GM12878 (cell line): ENCODE data around the gene RANBP17. TPM values are rescaled to one million over a fixed set of nuclear protein-coding genes. Genes with fewer than 3 reads are reported as not detected.

Experiments used
- ATAC-seq: fragments of 200-7000 bp; cut with Tn5 transposase; 3 replicates; pipeline ENCODE4 v1.9.1; 2020; ENCODE audit warnings: mild to moderate bottlenecking, moderate library complexity
- BruUV-seq: library from RNA; stranded (reverse); fragments of 400-500 nt; replicated peaks from 2 replicates; lab custom pipeline; 2021; lab: Mats Ljungman, UMichigan
- CTCF ChIA-PET: fragments of 300-600 bp; sonication (Branson Sonifier 250); formaldehyde crosslinking; extraction: SDS; loops from one replicate; lab custom pipeline; 2021; ENCODE audit warnings: inconsistent platforms; lab: Yijun Ruan, JAX
- POLR2A ChIA-PET: fragments of 350-600 bp; formaldehyde crosslinking; extraction: SDS; loops from one replicate; lab custom pipeline; 2021; ENCODE audit warnings: inconsistent platforms; lab: Charles Lee
- RAD21 ChIA-PET: fragments of 300-600 bp; sonication (Branson Sonifier 250); formaldehyde crosslinking; loops from one replicate; lab custom pipeline; 2023; ENCODE audit warnings: antibody characterized with exemption; ENCODE audit not compliant: unreplicated experiment; lab: Charles Lee
- SMC1A ChIA-PET: fragments of 300-600 bp; sonication (Branson Sonifier 250); formaldehyde crosslinking; loops from one replicate; lab custom pipeline; 2023; ENCODE audit not compliant: unreplicated experiment, uncharacterized antibody; lab: Charles Lee
- DNase-seq: peaks from one replicate; pipeline ENCODE4 v3.0.0-alpha.2; 2011; ENCODE audit warnings: low read depth, low spot score
- FAIRE-seq: peaks from 3 replicates; lab custom pipeline; 2011; peaks lifted over from hg19 to GRCh38; lab: Jason Lieb, UNC
- H2AFZ ChIP-seq: 2 replicates; pipeline ENCODE4 v1.6.0; 2011; ENCODE audit warnings: low read depth, low read length, control low read depth; ENCODE audit not compliant: control insufficient read depth
- H3K27ac ChIP-seq: 2 replicates; pipeline ENCODE4 v1.5.1; 2011; ENCODE audit warnings: control low read depth; ENCODE audit not compliant: control insufficient read depth, insufficient read depth
- H3K27me3 ChIP-seq, 2 experiments: replicated peaks in 1 of 2; 2 replicates each; pipeline versions ENCODE4 v1.6.0 to v1.6.1; 2011; ENCODE audit warnings: low read length in 1 of 2; ENCODE audit not compliant: control insufficient read depth in 2 of 2, insufficient read depth in 2 of 2
- H3K36me3 ChIP-seq, 2 experiments: 2 replicates each; pipeline ENCODE4 v1.5.1; 2011; ENCODE audit warnings: low read length in 1 of 2; ENCODE audit not compliant: control insufficient read depth in 2 of 2, insufficient read depth in 2 of 2
- H3K4me1 ChIP-seq: 2 replicates; pipeline ENCODE4 v1.6.1; 2011; ENCODE audit warnings: mild to moderate bottlenecking, low read length, moderate library complexity, mixed read lengths; ENCODE audit not compliant: control insufficient read depth, insufficient read depth
- H3K4me2 ChIP-seq: 2 replicates; pipeline ENCODE4 v1.6.0; 2011; ENCODE audit warnings: control low read depth; ENCODE audit not compliant: control insufficient read depth, insufficient read depth
- H3K4me3 ChIP-seq: fragments of 200-600 bp; sonication (generic); 2 replicates; pipeline ENCODE4 v1.5.1; 2016
- H3K79me2 ChIP-seq: 2 replicates; pipeline ENCODE4 v1.6.0; 2011; ENCODE audit warnings: low read length; ENCODE audit not compliant: control insufficient read depth, insufficient read depth
- H3K9ac ChIP-seq: 2 replicates; pipeline ENCODE4 v1.8.0; 2011; ENCODE audit warnings: low read length, control low read depth, mixed read lengths; ENCODE audit not compliant: control insufficient read depth, insufficient read depth
- H3K9me3 ChIP-seq: replicated peaks from 3 replicates; pipeline ENCODE4 v1.5.1; 2011; ENCODE audit warnings: mild to moderate bottlenecking, low read length; ENCODE audit not compliant: control insufficient read depth, insufficient read depth
- H4K20me1 ChIP-seq: 2 replicates; pipeline ENCODE4 v1.6.0; 2011; ENCODE audit not compliant: control insufficient read depth, insufficient read depth
- CBX3 ChIP-seq: fragments of 200-600 bp; sonication (generic); IDR thresholded peaks from 2 replicates; pipeline ENCODE4 v1.6.1; 2016; ENCODE audit warnings: low read depth, borderline replicate concordance
- CHD2 ChIP-seq: IDR thresholded peaks from 2 replicates; pipeline ENCODE4 v1.6.1; 2011; ENCODE audit warnings: low read depth, low read length, improper control_type of control experiment, borderline replicate concordance
- CHD4 ChIP-seq: fragments of 200-600 bp; sonication (generic); IDR thresholded peaks from 2 replicates; pipeline ENCODE4 v1.6.1; 2016; ENCODE audit warnings: mild to moderate bottlenecking
- NR2C1 ChIP-seq: fragments of 450-650 bp; IDR thresholded peaks from 2 replicates; pipeline ENCODE4 v1.6.1; 2017; ENCODE audit warnings: antibody characterized with exemption, mild to moderate bottlenecking, moderate library complexity
- TCF3 ChIP-seq: IDR thresholded peaks from 2 replicates; pipeline ENCODE4 v1.6.1; 2012; ENCODE audit warnings: low read depth, mild to moderate bottlenecking, low read length, borderline replicate concordance; ENCODE audit not compliant: insufficient read depth
- WGBS: methylation state at CpG from one replicate; pipeline ENCODE4 v1.1.6; 2016; ENCODE audit warnings: low lambda C conversion rate; ENCODE audit not compliant: insufficient replicate concordance, insufficient coverage; ENCODE audit errors: missing lambda C conversion rate; 5-methylcytosine and 5-hydroxymethylcytosine counted together
- in situ Hi-C: fragments of 300-500 bp; cut with MboI; formaldehyde crosslinking; loops from 9 replicates; pipeline ENCODE4 v1.14.3; 2018; ENCODE audit warnings: mixed read lengths
- intact Hi-C: fragments of 100-400 bp; cut with micrococcal nuclease; formaldehyde crosslinking; loops from one replicate; pipeline ENCODE4 v1.14.2; 2022; ENCODE audit not compliant: unreplicated experiment
- polyA plus RNA-seq, 11 experiments: library from polyadenylated mRNA; depleted of rRNA in 4 of 11; unstranded in 6 of 11; stranded (reverse) in 5 of 11; fragments of >200 nt; fragmentation: Nextera tagmentation in 4 of 11; fragmentation: Illumina TruSeq in 1 of 11; extraction: Ambion mirVana in 4 of 11; extraction: Trizol in 1 of 11; gene quantifications; 1 replicate in 1 of 11; 2 replicates in 10 of 11; pipeline versions ENCODE4 v1.2.1 to v1.2.3, GENCODE V29; 2011 to 2016; ENCODE audit warnings: inconsistent platforms in 2 of 11, missing spikeins in 2 of 11, low read depth in 1 of 11
- total RNA-seq, 4 experiments: library from RNA; depleted of rRNA in 3 of 4; stranded (reverse); fragments of >200 nt in 3 of 4; fragmentation: Illumina TruSeq in 1 of 4; extraction: Trizol in 1 of 4; gene quantifications; 2 replicates each; pipeline versions ENCODE4 v1.2.1 to v1.2.3, GENCODE V29; 2013 to 2021
- TF ChIP-seq, protein P1 (sequence below): fragments of 450-650 bp; IDR thresholded peaks from 2 replicates; pipeline ENCODE4 v1.6.1; 2017; ENCODE audit warnings: low read depth, mild to moderate bottlenecking, moderate library complexity
- TF ChIP-seq, protein P2 (sequence below): fragments of 450-650 bp; IDR thresholded peaks from 2 replicates; pipeline ENCODE4 v1.6.1; 2017; ENCODE audit warnings: mild to moderate bottlenecking, moderate library complexity

The RANBP17 gene
- total and polyA plus RNA-seq, 10 of the 15 experiments (the other 5 are each of a cell fraction or from before 2014, with no cell fraction given): 0.10 TPM; not detected in 9

DNA sequence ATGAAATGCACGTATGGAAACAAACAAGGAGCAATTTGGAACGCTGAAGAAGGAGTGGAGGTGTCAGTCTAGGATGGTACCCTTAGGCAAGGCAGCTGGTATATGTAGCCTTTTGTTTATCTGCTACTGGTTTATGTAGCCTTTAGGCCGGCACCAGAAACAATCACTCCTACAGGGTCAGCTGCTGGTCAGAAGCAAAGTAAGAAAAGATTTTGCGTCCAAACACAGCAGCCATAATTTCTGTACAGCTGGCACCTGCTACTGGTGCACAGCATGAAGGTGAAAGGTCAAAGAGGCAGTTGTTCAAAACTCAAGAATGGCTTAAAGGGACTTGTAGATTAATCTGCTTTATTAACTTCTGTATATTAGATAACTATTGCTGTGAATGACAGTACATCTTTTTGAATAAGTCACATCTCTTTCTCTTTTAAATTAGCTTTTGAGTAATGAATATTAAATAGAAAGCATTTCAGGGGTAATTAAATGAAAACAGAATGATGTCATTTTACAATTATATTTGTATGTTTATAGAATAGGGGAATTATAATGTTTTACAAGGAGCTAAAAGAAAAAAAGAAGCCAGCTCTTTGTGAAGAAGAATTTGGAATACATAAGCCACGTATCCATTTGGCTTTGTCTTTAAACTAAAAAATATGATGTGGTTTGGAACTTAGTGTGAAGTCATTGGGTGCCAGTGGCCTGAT is 414.2 kb downstream of the RANBP17 start:
- Histone ChIP-seq H3K4me2 (no peak overlapping the region), H3K4me1 (no peaks in the 10 kb centered on the region), H3K27ac (no peak overlapping the region), H3K9me3 (no peaks in the 10 kb centered on the region), H4K20me1 (no peaks in the 10 kb centered on the region), H3K27me3 (no peaks in the 10 kb centered on the region; a peak in 2 of 4 replicates), H3K9ac (no peak overlapping the region), H3K79me2 (no peaks in the 10 kb centered on the region), H3K36me3 (no peaks in the 10 kb centered on the region), H3K4me3 (no peak overlapping the region), H2AFZ (no peak overlapping the region)
- POLR2A ChIA-PET: no interaction called here
- intact Hi-C loops: no loop called here
- FAIRE-seq (no peak), ATAC-seq (no peak), DNase-seq (no peak)
- WGBS: 24% methylated on average over 5 of the region's 5 CpGs
- SMC1A ChIA-PET: interaction anchor here (1.8 kb wide), 1 partner anchor 66 kb away, joined by 4 read pairs; no protein-coding TSS in a partner anchor
- CTCF ChIA-PET: no interaction called here
- RAD21 ChIA-PET: interaction anchor here (1.1 kb wide), 1 partner anchor 66 kb away, joined by 3 read pairs; no protein-coding TSS in a partner anchor
- no TSS peak for BruUV-seq
- in situ Hi-C loops: no loop called here
- TF ChIP-seq CHD4 (no peak), TCF3 (no peak)
- TF ChIP-seq, protein P1, sequence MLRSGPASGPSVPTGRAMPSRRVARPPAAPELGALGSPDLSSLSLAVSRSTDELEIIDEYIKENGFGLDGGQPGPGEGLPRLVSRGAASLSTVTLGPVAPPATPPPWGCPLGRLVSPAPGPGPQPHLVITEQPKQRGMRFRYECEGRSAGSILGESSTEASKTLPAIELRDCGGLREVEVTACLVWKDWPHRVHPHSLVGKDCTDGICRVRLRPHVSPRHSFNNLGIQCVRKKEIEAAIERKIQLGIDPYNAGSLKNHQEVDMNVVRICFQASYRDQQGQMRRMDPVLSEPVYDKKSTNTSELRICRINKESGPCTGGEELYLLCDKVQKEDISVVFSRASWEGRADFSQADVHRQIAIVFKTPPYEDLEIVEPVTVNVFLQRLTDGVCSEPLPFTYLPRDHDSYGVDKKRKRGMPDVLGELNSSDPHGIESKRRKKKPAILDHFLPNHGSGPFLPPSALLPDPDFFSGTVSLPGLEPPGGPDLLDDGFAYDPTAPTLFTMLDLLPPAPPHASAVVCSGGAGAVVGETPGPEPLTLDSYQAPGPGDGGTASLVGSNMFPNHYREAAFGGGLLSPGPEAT: no peak

DNA sequence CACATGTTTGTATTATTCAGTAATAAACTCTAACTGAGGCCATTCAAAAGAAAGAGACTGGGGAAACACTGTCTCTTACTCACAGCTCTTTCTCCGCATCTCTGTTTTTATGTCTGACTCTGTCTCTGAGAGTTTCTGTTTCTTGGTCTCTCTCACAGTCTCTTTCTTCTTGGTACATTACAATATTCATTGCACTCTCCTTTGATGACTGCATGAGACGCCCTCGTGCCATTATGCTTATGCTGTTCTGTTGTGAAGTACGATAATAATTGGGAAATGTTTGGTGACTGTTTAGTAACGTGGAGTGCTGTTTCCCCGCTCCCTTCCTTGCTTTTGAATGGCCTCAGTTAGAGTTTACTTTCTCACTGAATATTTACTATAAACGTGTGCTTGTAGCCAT is 421.9 kb downstream of the RANBP17 start:
- Histone ChIP-seq H3K9me3 (no peaks in the 10 kb centered on the region), H4K20me1 (no peaks in the 10 kb centered on the region), H3K27me3 (no peaks in the 10 kb centered on the region; a peak in 1 of 4 replicates), H3K4me3 (no peak overlapping the region), H3K27ac (no peak overlapping the region), H3K79me2 (no peaks in the 10 kb centered on the region), H3K9ac (no peak overlapping the region), H3K4me2 (no peak overlapping the region), H3K4me1 (no peaks in the 10 kb centered on the region), H2AFZ (no peak overlapping the region), H3K36me3 (no peaks in the 10 kb centered on the region)
- CTCF ChIA-PET: no interaction called here
- in situ Hi-C loops: no loop called here
- POLR2A ChIA-PET: no interaction called here
- no peak for ATAC-seq
- BruUV-seq: no TSS peak
- TF ChIP-seq, protein P2, sequence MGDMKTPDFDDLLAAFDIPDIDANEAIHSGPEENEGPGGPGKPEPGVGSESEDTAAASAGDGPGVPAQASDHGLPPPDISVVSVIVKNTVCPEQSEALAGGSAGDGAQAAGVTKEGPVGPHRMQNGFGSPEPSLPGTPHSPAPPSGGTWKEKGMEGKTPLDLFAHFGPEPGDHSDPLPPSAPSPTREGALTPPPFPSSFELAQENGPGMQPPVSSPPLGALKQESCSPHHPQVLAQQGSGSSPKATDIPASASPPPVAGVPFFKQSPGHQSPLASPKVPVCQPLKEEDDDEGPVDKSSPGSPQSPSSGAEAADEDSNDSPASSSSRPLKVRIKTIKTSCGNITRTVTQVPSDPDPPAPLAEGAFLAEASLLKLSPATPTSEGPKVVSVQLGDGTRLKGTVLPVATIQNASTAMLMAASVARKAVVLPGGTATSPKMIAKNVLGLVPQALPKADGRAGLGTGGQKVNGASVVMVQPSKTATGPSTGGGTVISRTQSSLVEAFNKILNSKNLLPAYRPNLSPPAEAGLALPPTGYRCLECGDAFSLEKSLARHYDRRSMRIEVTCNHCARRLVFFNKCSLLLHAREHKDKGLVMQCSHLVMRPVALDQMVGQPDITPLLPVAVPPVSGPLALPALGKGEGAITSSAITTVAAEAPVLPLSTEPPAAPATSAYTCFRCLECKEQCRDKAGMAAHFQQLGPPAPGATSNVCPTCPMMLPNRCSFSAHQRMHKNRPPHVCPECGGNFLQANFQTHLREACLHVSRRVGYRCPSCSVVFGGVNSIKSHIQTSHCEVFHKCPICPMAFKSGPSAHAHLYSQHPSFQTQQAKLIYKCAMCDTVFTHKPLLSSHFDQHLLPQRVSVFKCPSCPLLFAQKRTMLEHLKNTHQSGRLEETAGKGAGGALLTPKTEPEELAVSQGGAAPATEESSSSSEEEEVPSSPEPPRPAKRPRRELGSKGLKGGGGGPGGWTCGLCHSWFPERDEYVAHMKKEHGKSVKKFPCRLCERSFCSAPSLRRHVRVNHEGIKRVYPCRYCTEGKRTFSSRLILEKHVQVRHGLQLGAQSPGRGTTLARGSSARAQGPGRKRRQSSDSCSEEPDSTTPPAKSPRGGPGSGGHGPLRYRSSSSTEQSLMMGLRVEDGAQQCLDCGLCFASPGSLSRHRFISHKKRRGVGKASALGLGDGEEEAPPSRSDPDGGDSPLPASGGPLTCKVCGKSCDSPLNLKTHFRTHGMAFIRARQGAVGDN: no peak
- no peak for TF ChIP-seq CHD2
- no peak for TF ChIP-seq NR2C1
- TF ChIP-seq CBX3: no peak
- RAD21 ChIA-PET: no interaction called here
- intact Hi-C loops: no loop called here
- WGBS: 24% methylated on average over 7 of the region's 7 CpGs
- DNase-seq: no peak
- SMC1A ChIA-PET: no interaction called here
- FAIRE-seq: no peak
